Stomach (tissue), 9 donors: ENCODE results near the gene PTPRU. TPM values are rescaled to one million over a fixed set of nuclear protein-coding genes. Genes with fewer than 3 reads are reported as not detected.

ENCODE experiments used
- DNase-seq, 2 donors: peaks; one replicate each; pipeline versions ENCODE4 v3.0.0 to v3.0.0-alpha.2; 2013 to 2019
- H3K27ac ChIP-seq, 5 donors: fragments of 200-600 bp in 4 of 5; sonication (generic) in 4 of 5; one replicate each; pipeline ENCODE4 v1.5.1; 2013 to 2019; ENCODE audit warnings: mild to moderate bottlenecking in 1 of 5, moderate library complexity in 1 of 5
- H3K27me3 ChIP-seq, 3 donors: fragments of 200-600 bp; sonication (generic); one replicate each; pipeline ENCODE4 v1.5.1; 2017 to 2019; ENCODE audit warnings: mixed run types in 1 of 3
- H3K36me3 ChIP-seq, 4 donors: fragments of 200-600 bp; sonication (generic); 1 replicate in 3 of 4; 2 replicates in 1 of 4; pipeline ENCODE4 v1.5.1; 2016 to 2019
- H3K4me1 ChIP-seq, 4 donors: fragments of 200-600 bp; sonication (generic); one replicate each; pipeline ENCODE4 v1.5.1; 2016 to 2019
- H3K4me3 ChIP-seq, 4 donors: fragments of 200-600 bp; sonication (generic) in 3 of 4; one replicate each; pipeline ENCODE4 v1.5.1; 2016 to 2019; ENCODE audit warnings: mild to moderate bottlenecking in 1 of 4
- H3K9me3 ChIP-seq, 4 donors: fragments of 200-600 bp; sonication (generic); one replicate each; pipeline ENCODE4 v1.5.1; 2016 to 2019
- CTCF ChIP-seq, 7 experiments: fragments of 450-650 bp in 4 of 7; fragments of 200-600 bp in 3 of 7; sonication (generic) in 3 of 7; IDR thresholded peaks; one replicate each; pipeline ENCODE4 v1.5.1; 2016 to 2019; ENCODE audit warnings: antibody characterized with exemption in 7 of 7, control low read depth in 2 of 7, mild to moderate bottlenecking in 1 of 7
- EP300 ChIP-seq: sonication (generic); formaldehyde crosslinking; IDR thresholded peaks from one replicate; pipeline ENCODE4 v1.6.1; 2017; ENCODE audit warnings: antibody characterized with exemption
- POLR2A ChIP-seq, 4 donors: fragments of 450-650 bp; IDR thresholded peaks; one replicate each; pipeline ENCODE4 v1.6.1; 2016; ENCODE audit warnings: antibody characterized with exemption in 4 of 4, control low read depth in 2 of 4, mild to moderate bottlenecking in 1 of 4, moderate library complexity in 1 of 4
- POLR2AphosphoS5 ChIP-seq, 3 donors: sonication (generic); formaldehyde crosslinking; IDR thresholded peaks; one replicate each; pipeline ENCODE4 v1.6.1; 2016; ENCODE audit warnings: antibody characterized with exemption in 3 of 3
- WGBS, 5 donors: extraction: QIAGEN DNeasy Blood & Tissue Kit in 3 of 5; methylation state at CpG; one replicate each; pipeline versions ENCODE4 v1.1.5 to v1.1.7; 2013 to 2018; 5-methylcytosine and 5-hydroxymethylcytosine counted together
- intact Hi-C: fragments of 100-400 bp; cut with DNase I; formaldehyde crosslinking; loops from one replicate; pipeline ENCODE4 v1.15.1; 2023; ENCODE audit warnings: low total_unique reads
- polyA plus RNA-seq, 3 donors: library from polyadenylated mRNA; stranded (reverse); fragments of 200-250 nt; gene quantifications; one replicate each; pipeline ENCODE4 v1.2.3, GENCODE V29; 2013
- total RNA-seq, 5 donors: library from RNA; depleted of rRNA; stranded (reverse); fragments of >200 nt; gene quantifications; one replicate each; pipeline versions ENCODE4 v1.1.0 to v1.2.3, GENCODE V29; 2014 to 2016
- donor health status: healthy with polysubstance abuse.
- donor health status: Bipolar disorder and iron deficiency.
- donor health status: healthy.

Gene PTPRU
- total and polyA plus RNA-seq, 8 donors: 0.29 to 17.5 (median 6.2) TPM

- no peak for DNase-seq
- TF ChIP-seq POLR2A (IDR thresholded peaks at IDR 0.05) (no peak), CTCF (IDR thresholded peaks at IDR 0.05) (no peak), EP300 (no peak), POLR2AphosphoS5 (IDR thresholded peaks at IDR 0.05) (no peak)
- no peak overlapping the region for H3K4me3 ChIP-seq
- WGBS, 5 donors: 79 to 92% (median 87%) methylated on average over 9 of the region's 9 CpGs
- peaks cover 0 to 5% (median 0%) of the 10 kb centered on the region in 4 donors for H3K36me3 ChIP-seq
- intact Hi-C loops: no loop called here
- no peak overlapping the region for H3K27ac ChIP-seq
- H3K9me3 ChIP-seq: no peaks in the 10 kb centered on the region
- H3K4me1 ChIP-seq: peaks cover 6 to 18% (median 15%) of the 10 kb centered on the region in 4 donors
- no peaks in the 10 kb centered on the region for H3K27me3 ChIP-seq
Measured at GRCh38 chr1:29267321-29268070, 31.2 kb downstream of the PTPRU start.

GRCh38 chr1:29269382-29269781 is 33.1 kb downstream of the PTPRU start:
- intact Hi-C loops: no loop called here
- Histone ChIP-seq H3K27me3 (no peaks in the 10 kb centered on the region), H3K36me3 (peaks cover 0 to 4% (median 0%) of the 10 kb centered on the region in 4 donors), H3K9me3 (no peaks in the 10 kb centered on the region), H3K4me1 (peaks cover 6 to 18% (median 16%) of the 10 kb centered on the region in 4 donors), H3K27ac (no peak overlapping the region), H3K4me3 (no peak overlapping the region)
- TF ChIP-seq EP300 (no peak), POLR2AphosphoS5 (IDR thresholded peaks at IDR 0.05) (no peak), CTCF (IDR thresholded peaks at IDR 0.05) (no peak), POLR2A (IDR thresholded peaks at IDR 0.05) (no peak)
- peak in 1 of 2 donors; percentile 68 for DNase-seq
- WGBS, 5 donors: 66 to 81% (median 74%) methylated on average over 8 of the region's 8 CpGs

DNA sequence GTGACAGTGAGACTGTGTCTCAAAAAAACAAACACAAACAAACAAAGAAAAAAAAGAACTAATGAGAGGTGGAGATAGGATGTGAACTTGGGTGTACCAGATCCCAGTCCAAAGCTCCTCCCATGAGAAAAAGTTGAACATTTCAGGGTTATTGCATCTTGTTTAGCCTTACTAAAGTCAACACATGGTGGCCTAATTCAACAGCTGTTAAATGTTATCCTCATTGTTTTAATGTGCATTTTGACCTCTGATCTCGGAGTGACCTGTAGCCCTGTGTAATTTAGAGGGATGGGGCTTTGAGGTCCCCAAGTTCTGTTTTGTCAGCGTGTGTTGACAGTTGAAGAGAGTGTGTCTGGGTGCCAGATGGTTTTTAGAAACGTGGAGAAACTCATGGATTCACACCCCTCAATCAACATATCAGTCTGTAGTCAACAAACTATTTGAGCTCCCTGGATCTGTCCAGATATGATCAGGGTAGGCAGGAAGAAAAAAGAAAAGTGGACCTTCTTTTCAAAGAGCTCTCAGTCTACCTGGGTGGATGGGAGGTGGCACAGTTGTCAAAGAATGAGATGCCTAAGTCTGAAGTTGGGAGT is 34.7 kb downstream of the PTPRU start:
- DNase-seq: no peak
- peak overlapping the region in 1 of 5 donors; percentile 7 for H3K27ac ChIP-seq

More for the DNA sequence above, 34.7 kb downstream of the PTPRU start:
- intact Hi-C loops: no loop called here
- Histone ChIP-seq H3K9me3 (no peaks in the 10 kb centered on the region), H3K36me3 (peaks cover 0 to 13% (median 5%) of the 10 kb centered on the region in 4 donors), H3K4me1 (peaks cover 6 to 18% (median 16%) of the 10 kb centered on the region in 4 donors), H3K4me3 (no peak overlapping the region), H3K27me3 (no peaks in the 10 kb centered on the region)
- TF ChIP-seq EP300 (no peak), CTCF (IDR thresholded peaks at IDR 0.05) (no peak), POLR2A (IDR thresholded peaks at IDR 0.05) (no peak), POLR2AphosphoS5 (IDR thresholded peaks at IDR 0.05) (no peak)
- WGBS, 5 donors: 34 to 57% (median 47%) methylated on average over 3 of the region's 3 CpGs
